T follicular helper cell (primary cell): ENCODE measurements around the gene SMIM26.
A peak's percentile ranks its signal among the peaks of the same experiment; 100 is the strongest.
"Not testable (repeated sequence)": the region's sequence is repeated elsewhere in the genome, so short reads cannot be mapped to it uniquely, and the experiment has no call there.

Experiments used
- DNase-seq: peaks from one replicate; pipeline ENCODE4 v3.0.0-alpha.2; 2020; ENCODE audit warnings: low read depth
- total RNA-seq, 2 experiments: gene quantifications; one replicate each; lab custom pipeline; 2026; lab: John Stamatoyannopoulos, UW

SMIM26 gene, protein sequence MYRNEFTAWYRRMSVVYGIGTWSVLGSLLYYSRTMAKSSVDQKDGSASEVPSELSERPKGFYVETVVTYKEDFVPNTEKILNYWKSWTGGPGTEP
- total RNA-seq: 13.7 to 16.2 reads per million in 2 experiments

DNA sequence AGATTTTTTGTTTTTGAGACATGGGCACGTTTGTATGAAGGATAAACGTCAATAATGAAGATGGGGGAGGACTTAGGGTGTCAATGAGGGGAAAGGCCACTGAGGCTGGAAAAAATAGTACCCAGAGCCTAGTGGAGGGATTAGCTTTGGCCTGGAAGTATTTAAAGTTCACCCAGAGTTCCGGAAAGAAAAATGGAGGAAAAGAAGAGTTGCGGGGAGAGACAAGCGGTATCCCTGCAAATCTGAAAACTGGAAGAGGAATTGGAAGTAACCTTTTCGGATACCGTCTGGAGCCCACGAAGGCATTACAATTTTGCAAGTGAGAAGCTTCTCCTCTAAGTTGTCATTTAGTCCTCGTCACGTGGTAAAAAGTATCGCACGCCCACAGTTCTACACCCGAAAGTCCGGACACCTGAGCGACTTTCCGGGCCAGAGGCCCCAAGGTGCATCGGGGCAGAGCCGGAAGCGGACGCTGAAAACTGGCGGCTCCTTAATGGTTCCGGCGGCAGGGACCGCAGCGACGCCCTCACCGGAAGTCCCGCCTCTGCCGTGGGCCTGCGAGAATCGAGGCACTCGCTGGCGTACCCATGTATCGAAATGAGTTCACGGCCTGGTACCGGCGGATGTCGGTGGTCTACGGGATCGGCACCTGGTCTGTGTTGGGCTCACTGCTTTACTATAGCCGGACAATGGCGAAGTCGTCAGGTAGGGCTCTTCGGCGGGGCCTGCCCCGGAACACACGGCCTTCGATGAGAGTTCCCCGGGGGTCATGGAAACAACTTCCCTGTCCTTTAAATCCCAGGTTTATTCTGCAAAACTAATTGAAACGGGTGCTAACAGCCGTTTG, at the start of gene SMIM26:
TSS of gene SMIM26 (plus strand) at position 541 of the 847 bp plus-strand sequence. CDS start at position 588, 47 bp downstream.
- DNase-seq: peak; percentile 84

DNA sequence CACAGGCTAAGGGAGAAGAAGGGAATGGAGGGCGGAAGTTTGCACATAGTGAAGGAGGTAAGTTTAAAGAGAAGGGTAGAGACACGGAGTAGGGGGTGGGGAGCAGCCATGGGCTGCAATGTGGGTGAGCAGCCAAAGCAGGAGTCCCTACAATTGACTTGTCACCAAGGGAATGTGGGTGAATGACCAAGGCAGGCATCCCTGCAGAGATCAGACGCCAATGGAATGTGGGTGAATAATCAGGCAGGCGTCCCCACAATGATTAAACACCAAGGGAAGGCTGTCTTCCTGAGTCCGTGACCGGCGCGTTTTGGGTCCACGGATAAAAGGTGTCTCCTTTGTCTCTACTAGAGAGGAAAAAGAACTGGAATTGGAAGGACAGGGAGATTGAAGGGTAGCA, 45.2 kb upstream of the SMIM26 start:
- DNase-seq: not testable (repeated sequence)

DNA sequence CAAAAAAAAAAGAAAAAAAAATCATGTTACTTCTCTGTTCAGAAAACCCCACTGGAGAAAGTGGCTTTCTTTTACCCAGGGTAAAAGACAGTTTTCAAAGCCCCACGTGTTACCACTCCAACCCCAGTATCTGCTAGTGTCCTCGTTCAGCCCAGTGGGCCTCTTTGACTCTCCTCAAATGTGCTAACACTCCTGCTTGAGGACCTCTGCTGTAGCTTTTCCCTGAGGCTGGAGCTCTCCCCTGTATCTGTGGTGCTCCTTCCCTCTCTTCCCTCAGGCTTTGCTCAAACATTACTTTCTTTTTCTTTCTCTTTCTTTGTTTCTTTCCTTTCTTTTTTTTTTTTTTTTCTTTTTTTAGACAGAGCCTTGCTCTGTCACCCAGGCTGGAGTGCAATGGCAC, 44.2 kb upstream of the SMIM26 start:
- no peak for DNase-seq

DNA sequence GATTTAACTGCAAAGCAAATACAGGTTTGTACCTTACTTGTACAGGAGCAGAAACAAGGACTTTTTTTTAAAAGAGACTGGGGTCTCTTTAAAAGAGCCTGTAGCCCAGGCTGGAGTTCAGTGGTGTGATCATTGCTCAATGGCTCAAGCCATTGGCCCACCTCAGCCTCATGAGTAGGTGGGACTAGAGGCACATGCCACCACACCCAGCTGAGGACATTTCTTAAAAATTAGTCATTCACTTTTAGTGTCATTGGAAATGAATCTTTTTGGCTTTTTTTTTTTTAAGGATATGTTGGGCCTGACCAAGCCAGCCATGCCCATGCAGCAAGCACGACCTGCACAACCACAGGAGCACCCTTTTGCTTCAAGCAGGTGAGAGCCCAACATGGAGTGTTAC, 42.6 kb upstream of the SMIM26 start:
- DNase-seq: no peak

DNA sequence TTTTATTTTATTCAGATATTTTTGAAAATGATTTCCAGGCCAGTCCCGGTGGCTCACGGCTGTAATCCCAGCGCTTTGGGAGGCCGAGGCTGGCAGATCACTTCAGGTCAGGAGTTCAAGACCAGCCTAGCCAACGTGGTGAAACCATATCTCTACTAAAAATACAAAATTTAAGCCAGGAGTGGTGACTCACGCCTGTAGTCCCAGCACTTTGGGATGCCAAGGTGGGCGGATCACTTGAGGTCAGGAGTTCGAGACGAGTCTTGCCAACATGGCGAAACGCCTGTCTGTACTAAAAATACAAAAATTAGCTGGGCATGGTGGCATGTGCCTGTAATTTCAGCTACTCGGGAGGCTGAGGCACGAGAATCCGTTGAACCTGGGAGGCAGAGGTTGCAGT, 40.5 kb upstream of the SMIM26 start:
- not testable (repeated sequence) for DNase-seq

DNA sequence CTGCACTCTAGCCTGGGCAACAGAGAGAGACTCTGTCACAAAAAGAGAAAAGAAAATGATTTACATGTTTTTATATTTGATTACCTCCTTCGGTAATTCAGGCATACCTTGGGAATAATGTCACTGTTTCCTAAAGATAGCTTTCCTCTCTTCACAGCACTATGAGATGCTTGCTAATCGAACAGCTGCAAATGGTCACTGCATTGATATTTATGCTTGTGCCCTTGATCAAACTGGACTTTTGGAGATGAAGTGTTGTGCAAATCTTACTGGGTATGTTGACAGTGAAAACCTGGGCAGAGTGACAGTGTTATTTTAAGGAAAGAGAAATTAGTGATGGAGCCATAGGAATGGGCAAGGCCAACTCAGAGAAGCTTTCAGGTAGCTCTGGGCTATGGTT, 39.9 kb upstream of the SMIM26 start:
- DNase-seq: no peak

DNA sequence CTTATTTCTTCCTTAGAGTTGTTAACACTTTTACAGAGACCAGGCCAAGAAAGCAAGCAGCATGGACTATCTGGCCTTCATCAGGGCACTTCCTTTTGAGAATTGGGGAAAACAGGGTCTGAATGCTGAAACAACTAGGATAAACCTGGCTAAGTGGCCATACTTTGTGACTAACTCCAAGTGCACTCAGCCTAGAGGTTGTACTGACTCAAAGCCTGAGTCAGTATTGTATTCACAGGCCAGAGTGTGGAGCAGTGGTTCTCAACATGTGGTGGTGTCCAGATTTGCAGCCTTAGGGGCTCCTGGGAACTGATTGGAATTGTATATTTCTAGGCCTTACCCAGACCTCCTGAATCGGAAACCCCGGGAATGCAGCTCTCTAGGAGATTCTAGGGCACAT, 39.4 kb upstream of the SMIM26 start:
- no peak for DNase-seq

DNA sequence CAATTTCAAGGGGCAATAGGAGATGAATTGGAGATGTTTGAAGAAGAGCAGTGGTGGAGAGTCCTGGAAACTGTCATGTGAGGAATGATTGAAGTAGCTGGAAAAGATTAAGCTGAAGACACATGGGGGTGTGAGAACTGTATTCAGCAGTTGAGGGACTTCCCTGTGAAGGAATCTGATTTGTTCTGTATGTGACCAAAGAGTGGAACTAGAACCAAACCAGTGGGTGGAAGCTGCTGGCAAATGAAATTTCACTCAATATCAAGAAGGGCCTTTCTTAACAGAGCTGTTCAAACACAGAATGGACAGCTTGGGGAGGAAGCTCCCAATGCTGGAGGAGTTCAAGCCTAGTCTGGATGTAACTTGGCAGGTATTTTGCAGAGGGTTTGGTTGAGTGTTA, 38.2 kb upstream of the SMIM26 start:
- DNase-seq: no peak

DNA sequence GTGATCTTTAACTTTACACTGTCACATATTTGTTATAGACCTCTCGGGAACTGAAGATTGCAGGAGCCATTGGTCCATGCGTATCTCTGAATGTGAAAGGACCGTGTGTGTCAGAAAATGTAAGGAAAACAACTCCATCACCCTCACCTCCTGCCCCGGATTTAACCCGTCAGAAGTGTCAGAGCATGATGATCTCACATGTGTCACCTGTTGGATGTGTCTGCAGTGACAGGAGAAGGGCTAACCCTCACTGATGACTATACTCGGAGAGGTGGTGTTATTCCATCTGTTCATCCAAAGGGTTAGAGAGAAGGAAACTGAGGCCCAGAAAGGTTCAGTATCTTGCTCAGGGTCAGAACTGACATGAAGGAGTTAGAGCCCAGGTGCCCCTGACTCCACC, 34.6 kb upstream of the SMIM26 start:
- no peak for DNase-seq

DNA sequence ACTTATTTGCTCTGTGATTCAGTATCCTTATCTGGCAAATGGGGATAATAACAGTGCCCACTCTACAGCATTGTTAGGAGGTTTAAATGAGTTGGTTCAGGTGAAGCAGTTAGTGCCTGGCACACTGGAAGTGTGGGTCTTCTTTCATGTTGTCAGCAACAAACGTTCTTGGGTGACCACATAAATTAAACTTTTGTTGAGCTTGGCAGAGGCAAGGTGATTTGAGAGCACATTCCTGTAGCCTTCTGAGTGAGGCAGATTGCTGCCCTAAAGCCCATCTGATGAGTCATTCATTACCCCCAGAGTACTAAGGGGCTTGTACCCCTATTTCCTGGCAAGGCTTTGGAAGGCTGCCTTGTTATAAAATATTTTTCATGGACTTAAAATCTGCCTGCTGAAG, 33.7 kb upstream of the SMIM26 start:
- no peak for DNase-seq

DNA sequence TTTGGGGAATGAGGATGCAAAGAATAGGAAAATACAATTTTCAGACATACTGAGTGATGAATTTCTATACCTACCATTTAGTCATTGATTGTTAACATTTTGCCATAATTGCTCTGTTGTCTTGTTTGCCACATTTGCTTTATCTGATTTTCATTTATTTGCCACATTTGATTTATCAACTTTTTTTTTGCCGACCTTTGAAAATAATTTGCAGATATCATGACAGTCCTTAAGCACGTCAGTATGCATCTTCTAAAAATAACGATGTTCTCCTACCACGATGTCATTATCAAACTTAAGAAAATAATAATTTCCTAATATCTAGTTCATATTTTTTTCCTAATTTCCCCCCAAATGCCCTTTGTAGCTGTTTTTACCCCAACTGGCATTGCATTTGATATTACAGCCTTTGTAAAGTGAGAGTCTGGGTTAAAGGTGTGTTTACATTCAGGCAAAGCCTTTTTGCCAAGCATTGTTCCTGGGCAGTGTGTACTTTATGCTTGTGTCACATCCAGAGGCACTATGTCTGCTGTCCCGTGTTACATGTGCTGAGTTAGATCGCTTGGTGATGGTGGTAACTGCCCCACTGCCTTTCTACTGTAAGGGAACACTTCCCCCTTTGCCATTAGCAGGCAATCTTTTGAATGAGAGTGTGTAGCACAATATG, 33.1 kb upstream of the SMIM26 start:
- no peak for DNase-seq

DNA sequence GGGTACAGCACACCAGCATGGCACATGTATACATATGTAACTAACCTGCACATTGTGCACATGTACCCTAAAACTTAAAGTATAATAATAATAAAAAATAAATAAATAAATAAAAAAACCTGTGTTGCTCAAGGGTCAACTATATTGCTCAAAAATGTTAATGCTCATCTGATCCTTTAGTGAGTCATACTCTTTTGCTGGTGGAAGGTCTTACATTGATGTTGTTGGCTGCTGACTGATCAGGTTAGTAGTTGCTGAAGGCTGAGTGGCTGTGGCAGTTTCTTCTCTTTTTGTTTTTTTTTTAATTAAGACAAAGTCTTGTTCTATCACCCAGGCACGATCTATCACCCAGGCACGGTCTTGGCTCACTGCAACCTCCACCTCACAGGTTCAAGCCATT, 29.6 kb upstream of the SMIM26 start:
- DNase-seq: no peak

DNA sequence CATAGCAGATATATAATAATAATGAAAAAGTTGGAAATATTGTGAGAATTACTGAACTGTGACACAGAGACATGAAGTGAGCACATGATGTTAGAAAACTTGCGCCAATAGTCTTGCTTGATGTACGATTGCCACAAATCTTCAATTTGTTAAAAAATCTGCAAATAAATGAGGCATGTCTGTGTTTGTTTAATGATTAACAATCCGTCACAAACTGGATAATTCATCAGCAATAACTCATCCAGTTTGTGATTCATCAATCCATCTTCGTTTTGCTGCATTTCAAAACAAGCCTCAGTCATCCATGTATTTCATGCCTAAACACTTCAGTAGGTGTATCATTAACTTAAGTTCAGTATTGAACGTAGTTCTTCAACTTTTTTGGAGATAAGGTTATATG, 25.5 kb upstream of the SMIM26 start:
- DNase-seq: no peak

DNA sequence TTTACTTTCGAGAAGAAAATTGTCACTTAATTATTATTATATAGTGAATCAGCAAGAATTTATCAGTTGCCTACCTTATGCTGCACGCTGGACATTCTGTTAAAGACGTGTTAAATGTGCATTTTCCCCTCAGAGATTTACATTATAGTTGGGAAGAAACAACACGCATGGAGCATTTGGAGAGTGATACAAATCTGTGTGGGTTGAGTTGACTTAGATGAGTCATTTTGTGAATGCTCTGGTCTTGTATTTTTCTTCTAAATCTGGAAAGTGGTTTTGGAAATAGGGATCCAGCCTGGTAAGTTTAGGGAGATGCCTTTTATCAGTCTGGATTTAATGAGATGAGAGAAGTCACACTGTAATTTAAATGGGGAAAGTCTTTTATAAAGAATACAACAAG, 24.0 kb upstream of the SMIM26 start:
- no peak for DNase-seq

DNA sequence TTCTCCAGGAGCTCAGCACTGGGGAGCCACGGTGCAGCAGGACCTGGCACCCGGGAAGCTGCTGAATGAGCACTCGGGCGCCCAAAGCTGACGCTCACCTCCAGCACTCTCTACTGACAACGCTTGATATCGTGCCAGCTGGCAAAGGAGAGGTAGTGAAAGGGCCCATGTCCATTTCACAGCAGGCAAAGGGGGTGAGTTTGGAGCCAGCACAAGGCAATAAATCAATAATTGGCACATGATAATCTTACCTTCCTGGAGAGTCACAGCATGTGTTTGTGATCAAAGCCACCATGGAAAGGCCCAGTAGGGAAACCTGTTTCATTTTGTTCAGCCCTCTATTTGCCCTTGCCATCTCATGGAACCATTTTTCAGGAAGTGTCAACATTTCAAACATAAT, 23.3 kb upstream of the SMIM26 start:
- DNase-seq: no peak

DNA sequence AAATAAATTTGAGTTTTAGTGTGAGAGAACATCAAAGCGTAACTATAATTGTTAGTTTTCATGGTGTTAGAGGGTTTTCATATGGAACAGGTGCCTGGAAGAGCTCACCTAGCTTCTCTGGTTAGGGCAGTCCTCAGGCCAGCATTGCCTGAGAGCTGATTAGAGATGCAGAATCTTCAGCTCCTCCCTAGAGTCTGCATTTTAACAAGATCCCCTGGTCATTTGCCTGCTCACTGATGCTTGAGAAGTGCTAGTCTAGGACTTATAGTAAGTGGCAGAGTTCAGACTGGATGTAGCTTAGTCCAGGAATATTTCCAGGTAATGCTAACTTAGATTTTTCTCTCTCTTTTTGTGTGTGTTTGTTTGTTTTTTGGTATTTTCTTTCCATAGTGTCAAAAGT, 21.7 kb upstream of the SMIM26 start:
- DNase-seq: no peak

DNA sequence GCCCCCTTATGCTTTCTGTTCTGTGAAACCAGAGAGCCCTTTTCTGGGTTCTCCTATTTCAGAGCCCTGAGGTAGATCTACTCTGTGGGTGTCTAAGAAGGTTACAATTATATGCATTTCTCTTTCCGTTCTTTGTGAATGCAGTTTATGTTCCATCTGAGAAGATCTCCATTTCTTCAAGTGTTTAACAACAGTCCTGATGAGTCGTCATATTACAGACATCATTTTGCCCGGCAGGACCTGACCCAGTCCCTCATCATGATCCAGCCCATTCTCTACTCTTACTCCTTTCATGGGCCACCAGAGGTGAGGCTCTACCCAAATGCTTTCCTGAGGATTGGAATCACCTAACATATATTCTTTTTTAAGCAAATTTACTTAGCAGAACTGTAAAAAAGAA, 18.8 kb upstream of the SMIM26 start:
- DNase-seq: no peak

DNA sequence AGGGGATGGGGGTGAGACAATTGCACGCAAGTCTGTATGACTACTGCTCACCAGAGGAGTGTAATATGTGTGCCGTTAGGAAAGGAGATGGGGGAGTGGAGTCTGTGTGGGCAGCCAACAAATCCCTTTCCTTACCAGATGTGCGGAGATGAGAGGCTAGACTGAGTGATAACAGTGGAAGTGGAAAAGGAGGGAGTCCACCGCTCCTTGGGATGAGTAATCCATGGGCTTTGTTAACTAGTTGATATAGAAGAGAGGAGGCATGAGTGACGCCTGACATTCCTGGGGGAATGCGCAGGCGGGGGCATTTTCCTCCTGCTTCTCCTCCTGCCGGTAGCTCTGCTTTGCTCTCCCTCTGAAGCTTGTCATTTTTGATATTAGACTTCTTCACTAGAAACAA, 13.5 kb upstream of the SMIM26 start:
- DNase-seq: no peak

DNA sequence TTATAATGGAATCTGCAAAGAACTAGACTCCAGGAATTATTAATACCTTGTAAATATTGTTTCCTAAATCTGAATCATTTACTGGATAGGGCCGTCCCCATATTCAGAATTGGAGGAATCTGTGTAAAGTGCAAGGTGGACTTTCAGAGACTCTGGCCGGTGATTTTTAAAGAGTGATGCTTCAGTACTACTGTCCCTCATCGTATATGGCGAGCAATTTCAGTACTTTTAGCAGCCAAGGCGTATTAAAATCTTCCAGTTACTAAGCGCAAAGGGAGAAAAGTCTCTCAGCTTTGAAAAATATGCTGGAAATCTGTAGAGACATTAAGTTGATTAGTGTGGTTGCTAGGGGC, 483 bp downstream of the SMIM26 start:
- DNase-seq: no peak

DNA sequence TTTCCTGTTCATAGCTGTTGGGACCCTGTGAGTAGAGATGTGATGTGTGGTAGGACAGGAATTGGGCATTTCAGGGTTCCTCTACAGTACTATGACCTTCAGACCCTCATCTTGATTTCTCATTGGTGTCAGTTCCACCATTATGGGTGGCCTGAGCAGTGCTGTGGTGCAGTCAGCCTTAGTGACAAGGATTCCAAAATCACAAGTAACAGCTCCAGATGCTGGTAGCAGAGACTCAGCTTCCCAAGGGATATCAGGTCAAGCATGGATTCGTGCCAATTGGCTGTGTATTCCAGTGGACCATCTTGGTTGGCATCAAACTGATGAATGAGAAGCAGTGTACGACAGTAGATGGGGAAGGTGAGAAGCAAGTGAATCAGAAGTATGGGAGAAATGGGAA, 3.8 kb downstream of the SMIM26 start:
- DNase-seq: no peak

DNA sequence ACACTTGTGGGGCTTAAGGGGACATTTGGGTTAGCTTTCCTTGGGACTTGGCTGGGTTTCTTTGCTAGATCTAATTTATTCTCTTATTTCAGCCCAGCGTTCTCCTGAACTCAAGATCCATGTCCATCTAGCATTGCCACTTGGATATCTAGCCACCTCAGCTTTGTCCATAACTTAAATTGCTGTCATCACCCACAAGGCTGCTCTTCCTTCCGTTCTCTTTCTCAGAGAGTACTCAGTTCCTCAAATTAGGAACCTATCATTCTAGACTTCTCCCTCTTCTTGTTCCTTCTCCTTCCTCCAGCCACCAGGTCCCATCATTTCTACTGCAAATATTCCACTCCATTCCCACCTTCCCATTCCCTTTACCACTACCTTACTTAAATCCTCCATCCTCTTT, 4.3 kb downstream of the SMIM26 start:
- no peak for DNase-seq

DNA sequence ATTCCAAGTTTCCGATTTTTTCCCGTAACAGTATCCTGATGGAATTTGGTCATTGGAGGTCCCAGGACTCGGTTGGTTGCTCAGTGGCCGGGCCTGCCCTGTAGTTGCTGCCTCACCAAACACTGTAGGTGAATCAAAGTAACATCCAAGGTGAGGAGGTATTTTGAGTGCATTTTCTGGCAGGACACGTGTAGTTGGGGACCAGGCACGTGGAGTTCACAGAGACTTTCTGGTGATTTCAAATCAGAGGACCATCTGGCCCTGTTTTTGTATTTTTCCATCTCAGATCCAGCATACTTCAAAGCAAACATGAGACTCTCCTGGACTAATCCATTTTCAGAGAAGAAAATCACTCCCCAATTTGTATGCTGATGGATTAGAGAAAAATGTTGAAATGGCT, 10.7 kb downstream of the SMIM26 start:
- no peak for DNase-seq

DNA sequence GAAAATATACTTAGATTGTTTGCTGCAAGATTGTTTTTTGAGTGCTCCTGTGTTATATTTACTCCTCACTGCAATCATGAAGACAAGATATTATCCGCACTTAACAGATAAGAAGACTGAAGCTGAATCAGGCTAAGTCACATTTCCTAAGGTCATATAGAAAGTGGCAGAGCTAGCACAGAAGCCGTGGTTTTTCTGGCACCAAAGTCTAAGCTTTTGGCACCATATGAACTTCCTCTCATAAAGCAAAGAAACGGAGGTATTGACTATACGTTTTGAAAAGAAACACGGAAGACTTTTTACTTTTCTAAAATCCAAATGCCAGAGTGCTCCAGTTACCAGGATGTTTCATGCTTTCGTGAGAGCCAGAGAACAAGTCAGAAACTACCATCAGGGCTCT, 11.3 kb downstream of the SMIM26 start:
- no peak for DNase-seq
